ENCODE data around the gene CCDC192.

The CCDC192 gene

GRCh38 chr5:127863610-127864395, 160.6 kb downstream of the CCDC192 start:
- Histone ChIP-seq H3K36me3 (replicated peaks) (no peaks in the 10 kb centered on the region), H3K4me3 (ENCODE audit: low read depth, low read length) (no peak overlapping the region), H3K27ac (peak overlapping the region; percentile 65), H3K27me3 (replicated peaks) (no peaks in the 10 kb centered on the region)
- TF ChIP-seq CTCF (IDR thresholded peaks at IDR 0.05; ENCODE audit: low read depth, low read length, missing control alignments): no peak
- DNase-seq: no peak
- in situ Hi-C loops (cut with HindIII; ENCODE audit: low pct_ligation_motif_present, low sequenced_read_pairs): no loop called here

GRCh38 chr5:127864511-127864910, 161.3 kb downstream of the CCDC192 start:
- Histone ChIP-seq H3K4me3 (ENCODE audit: low read depth, low read length) (no peak overlapping the region), H3K36me3 (replicated peaks) (no peaks in the 10 kb centered on the region), H3K27ac (peak overlapping the region; percentile 65), H3K27me3 (replicated peaks) (no peaks in the 10 kb centered on the region)
- in situ Hi-C loops (cut with HindIII; ENCODE audit: low pct_ligation_motif_present, low sequenced_read_pairs): no loop called here
- no peak for DNase-seq
- no peak for TF ChIP-seq CTCF (IDR thresholded peaks at IDR 0.05; ENCODE audit: low read depth, low read length, missing control alignments)

- in situ Hi-C loops (cut with HindIII; ENCODE audit: low pct_ligation_motif_present, low sequenced_read_pairs): no loop called here
- no peak overlapping the region for H3K4me3 ChIP-seq (ENCODE audit: low read depth, low read length)
- no peaks in the 10 kb centered on the region for H3K36me3 ChIP-seq (replicated peaks)
- TF ChIP-seq CTCF (IDR thresholded peaks at IDR 0.05; ENCODE audit: low read depth, low read length, missing control alignments): peak; percentile 25
- H3K27me3 ChIP-seq (replicated peaks): no peaks in the 10 kb centered on the region
- no peak overlapping the region for H3K27ac ChIP-seq
- no peak for DNase-seq
These were observed 162.1 kb downstream of the CCDC192 start for GRCh38 chr5:127865273-127865672.

- in situ Hi-C loops (cut with HindIII; ENCODE audit: low pct_ligation_motif_present, low sequenced_read_pairs): no loop called here
- no peaks in the 10 kb centered on the region for H3K36me3 ChIP-seq (replicated peaks)
- DNase-seq: no peak
- H3K4me3 ChIP-seq (ENCODE audit: low read depth, low read length): no peak overlapping the region
- no peak for TF ChIP-seq CTCF (IDR thresholded peaks at IDR 0.05; ENCODE audit: low read depth, low read length, missing control alignments)
- H3K27me3 ChIP-seq (replicated peaks): no peaks in the 10 kb centered on the region
- H3K27ac ChIP-seq: no peak overlapping the region
These were observed 164.0 kb downstream of the CCDC192 start for GRCh38 chr5:127867022-127867783.

GRCh38 chr5:127870914-127871313, 167.7 kb downstream of the CCDC192 start:
- no peak for TF ChIP-seq CTCF (IDR thresholded peaks at IDR 0.05; ENCODE audit: low read depth, low read length, missing control alignments)
- H3K36me3 ChIP-seq (replicated peaks): no peaks in the 10 kb centered on the region
- DNase-seq: no peak
- H3K27ac ChIP-seq: no peak overlapping the region
- in situ Hi-C loops (cut with HindIII; ENCODE audit: low pct_ligation_motif_present, low sequenced_read_pairs): no loop called here
- H3K4me3 ChIP-seq (ENCODE audit: low read depth, low read length): no peak overlapping the region
- H3K27me3 ChIP-seq (replicated peaks): no peaks in the 10 kb centered on the region
